ENCODE measurements around the gene PBX4. TPM values are rescaled to one million over a fixed set of nuclear protein-coding genes. Genes with fewer than 3 reads are reported as not detected.

PBX4 gene
- total RNA-seq, 1 donor from 2014 or later = 5.2 TPM

GRCh38 chr19:19597809-19598306 is 20.6 kb downstream of the PBX4 start:
- TF ChIP-seq CTCF (IDR thresholded peaks at IDR 0.05; ENCODE audit: unreplicated experiment) = no peak
- Mint-ChIP-seq H3K27ac (no peak overlapping the region), H3K4me3 (ENCODE audit: low read depth) (no peak overlapping the region), H3K27me3 (no peaks in the 10 kb centered on the region), H3K9me3 (ENCODE audit: low read depth) (no peaks in the 10 kb centered on the region), H3K36me3 (ENCODE audit: insufficient read depth) (no peaks in the 10 kb centered on the region), H3K4me1 (ENCODE audit: low read depth) (peaks cover 6% of the 10 kb centered on the region)
- DNase-seq (ENCODE audit: low spot score, unreplicated experiment) = no peak

- no peaks in the 10 kb centered on the region for H3K9me3 Mint-ChIP-seq (ENCODE audit: low read depth)
- no peak overlapping the region for H3K4me3 Mint-ChIP-seq (ENCODE audit: low read depth)
- H3K36me3 Mint-ChIP-seq (ENCODE audit: insufficient read depth) = no peaks in the 10 kb centered on the region
- no peak for TF ChIP-seq CTCF (IDR thresholded peaks at IDR 0.05; ENCODE audit: unreplicated experiment)
- no peaks in the 10 kb centered on the region for H3K27me3 Mint-ChIP-seq
- H3K4me1 Mint-ChIP-seq (ENCODE audit: low read depth) = peaks cover 10% of the 10 kb centered on the region
- peak overlapping the region; percentile 49 for H3K27ac Mint-ChIP-seq
- DNase-seq (ENCODE audit: low spot score, unreplicated experiment) = no peak
Observed at GRCh38 chr19:19595171-19595701, 23.3 kb downstream of the PBX4 start.

GRCh38 chr19:19594381-19594780 is 24.1 kb downstream of the PBX4 start:
- peaks cover 10% of the 10 kb centered on the region for H3K4me1 Mint-ChIP-seq (ENCODE audit: low read depth)
- DNase-seq (ENCODE audit: low spot score, unreplicated experiment) = no peak
- H3K27me3 Mint-ChIP-seq = no peaks in the 10 kb centered on the region
- no peak for TF ChIP-seq CTCF (IDR thresholded peaks at IDR 0.05; ENCODE audit: unreplicated experiment)
- H3K27ac Mint-ChIP-seq = no peak overlapping the region
- H3K9me3 Mint-ChIP-seq (ENCODE audit: low read depth) = no peaks in the 10 kb centered on the region
- no peak overlapping the region for H3K4me3 Mint-ChIP-seq (ENCODE audit: low read depth)
- no peaks in the 10 kb centered on the region for H3K36me3 Mint-ChIP-seq (ENCODE audit: insufficient read depth)

GRCh38 chr19:19592690-19593089 is 25.8 kb downstream of the PBX4 start:
- H3K4me3 Mint-ChIP-seq (ENCODE audit: low read depth) = no peak overlapping the region
- no peaks in the 10 kb centered on the region for H3K36me3 Mint-ChIP-seq (ENCODE audit: insufficient read depth)
- DNase-seq (ENCODE audit: low spot score, unreplicated experiment) = no peak
- H3K4me1 Mint-ChIP-seq (ENCODE audit: low read depth) = peaks cover 10% of the 10 kb centered on the region
- no peaks in the 10 kb centered on the region for H3K27me3 Mint-ChIP-seq
- no peak for TF ChIP-seq CTCF (IDR thresholded peaks at IDR 0.05; ENCODE audit: unreplicated experiment)
- no peak overlapping the region for H3K27ac Mint-ChIP-seq
- no peaks in the 10 kb centered on the region for H3K9me3 Mint-ChIP-seq (ENCODE audit: low read depth)

- peaks cover 10% of the 10 kb centered on the region for H3K4me1 Mint-ChIP-seq (ENCODE audit: low read depth)
- H3K27ac Mint-ChIP-seq = no peak overlapping the region
- no peak overlapping the region for H3K4me3 Mint-ChIP-seq (ENCODE audit: low read depth)
- DNase-seq (ENCODE audit: low spot score, unreplicated experiment) = no peak
- no peaks in the 10 kb centered on the region for H3K27me3 Mint-ChIP-seq
- no peak for TF ChIP-seq CTCF (IDR thresholded peaks at IDR 0.05; ENCODE audit: unreplicated experiment)
- no peaks in the 10 kb centered on the region for H3K9me3 Mint-ChIP-seq (ENCODE audit: low read depth)
- no peaks in the 10 kb centered on the region for H3K36me3 Mint-ChIP-seq (ENCODE audit: insufficient read depth)
Observed at GRCh38 chr19:19591133-19591825, 27.2 kb downstream of the PBX4 start.
